HepG2 (cell line): ENCODE measurements around the gene TLN1. TPM values are rescaled to one million over a fixed set of nuclear protein-coding genes. Genes with fewer than 3 reads are reported as not detected.

ENCODE experiments used
- ATAC-seq: fragments of 200-7000 bp; cut with Tn5 transposase; 3 replicates; pipeline ENCODE4 v1.9.1; 2020; ENCODE audit warnings: mild to moderate bottlenecking, moderate library complexity
- BruUV-seq: library from RNA; stranded (reverse); fragments of 400-500 nt; replicated peaks from 2 replicates; lab custom pipeline; 2021; lab: Mats Ljungman, UMichigan
- CTCF ChIA-PET: fragments of 300-600 bp; formaldehyde crosslinking; extraction: SDS; loops from one replicate; lab custom pipeline; 2021; ENCODE audit warnings: low total read pairs, inconsistent platforms, low intra/inter-chr PET ratio; lab: Yijun Ruan, JAX
- POLR2A ChIA-PET: fragments of 350-600 bp; sonication (Branson Sonifier 250); formaldehyde crosslinking; loops from one replicate; lab custom pipeline; 2020; ENCODE audit warnings: antibody characterized with exemption, inconsistent platforms; lab: Yijun Ruan, JAX
- DNase-seq: peaks from one replicate; pipeline ENCODE4 v3.0.0-alpha.2; 2015; ENCODE audit warnings: low spot score
- FAIRE-seq: peaks from 3 replicates; lab custom pipeline; 2011; peaks lifted over from hg19 to GRCh38; lab: Jason Lieb, UNC
- H2AFZ ChIP-seq: one replicate; pipeline ENCODE4 v1.6.1; 2011; ENCODE audit warnings: low read length, inconsistent platforms
- H3K27ac ChIP-seq: fragments of 300-600 bp; 3 replicates; pipeline ENCODE4 v1.8.0; 2011; ENCODE audit warnings: mixed run types, mild to moderate bottlenecking, mixed read lengths, low read length, inconsistent platforms; ENCODE audit not compliant: insufficient read depth; ENCODE audit errors: extremely low read length
- H3K27me3 ChIP-seq, 2 experiments: fragments of 200-600 bp in 1 of 2; 2 replicates in 1 of 2; 3 replicates in 1 of 2; pipeline versions ENCODE4 v1.6.0 to v1.8.0; 2011; ENCODE audit warnings: low read length in 2 of 2, mild to moderate bottlenecking in 2 of 2, moderate library complexity in 2 of 2, inconsistent platforms in 1 of 2; ENCODE audit not compliant: insufficient read depth in 2 of 2, control insufficient read depth in 1 of 2
- H3K36me3 ChIP-seq, 2 experiments: fragments of 200-600 bp in 1 of 2; replicated peaks in 1 of 2; 2 replicates in 1 of 2; 3 replicates in 1 of 2; pipeline versions ENCODE4 v1.5.1 to v1.8.0; 2011; ENCODE audit warnings: low read length in 2 of 2, inconsistent platforms in 1 of 2; ENCODE audit not compliant: insufficient read depth in 2 of 2, control insufficient read depth in 1 of 2
- H3K4me1 ChIP-seq: 2 replicates; pipeline ENCODE4 v1.5.1; 2012; ENCODE audit warnings: low read length, inconsistent platforms; ENCODE audit not compliant: insufficient read depth
- H3K4me2 ChIP-seq: 2 replicates; pipeline ENCODE4 v1.6.0; 2011; ENCODE audit warnings: low read depth, low read length, inconsistent platforms
- H3K4me3 ChIP-seq, 3 experiments: fragments of 200-600 bp in 1 of 3; sonication (generic), shearing (Covaris generic) in 1 of 3; replicated peaks in 1 of 3; 2 replicates each; pipeline ENCODE4 v1.5.1; 2011 to 2016; ENCODE audit warnings: low read length in 3 of 3, inconsistent platforms in 2 of 3, low read depth in 2 of 3, mild to moderate bottlenecking in 2 of 3, control low read depth in 1 of 3, mixed read lengths in 1 of 3; ENCODE audit not compliant: insufficient read depth in 1 of 3
- H3K79me2 ChIP-seq: one replicate; pipeline ENCODE4 v1.6.1; 2011; ENCODE audit warnings: low read length, inconsistent platforms; ENCODE audit not compliant: insufficient read depth
- H3K9ac ChIP-seq: 2 replicates; pipeline ENCODE4 v1.6.0; 2011; ENCODE audit warnings: mild to moderate bottlenecking, low read depth, low read length, inconsistent platforms; ENCODE audit not compliant: insufficient read depth
- H3K9me3 ChIP-seq: 2 replicates; pipeline ENCODE4 v1.5.1; 2012; ENCODE audit warnings: mild to moderate bottlenecking, low read length
- H4K20me1 ChIP-seq: 2 replicates; pipeline ENCODE4 v1.6.0; 2011; ENCODE audit warnings: inconsistent platforms, mild to moderate bottlenecking, low read length, moderate library complexity; ENCODE audit not compliant: insufficient read depth
- AGO1 ChIP-seq: fragments of 200-400 bp; formaldehyde crosslinking; IDR thresholded peaks from 2 replicates; pipeline ENCODE4 v1.6.1; 2017; ENCODE audit warnings: mild to moderate bottlenecking, low read depth, low read length, moderate library complexity; ENCODE audit not compliant: poor library complexity, severe bottlenecking
- AGO2 ChIP-seq: fragments of 200-400 bp; formaldehyde crosslinking; optimal IDR thresholded peaks from 2 replicates; pipeline ENCODE3; 2017; ENCODE audit warnings: mild to moderate bottlenecking, low read depth, low read length, moderate library complexity
- FIP1L1 ChIP-seq: fragments of 200-400 bp; formaldehyde crosslinking; IDR thresholded peaks from 2 replicates; pipeline ENCODE4 v1.6.1; 2018; ENCODE audit warnings: low read depth, mild to moderate bottlenecking, low read length, moderate library complexity, borderline replicate concordance; ENCODE audit not compliant: insufficient read depth
- PAWR ChIP-seq: sonication (generic); formaldehyde crosslinking; IDR thresholded peaks from 2 replicates; pipeline ENCODE4 v1.4.0; 2020; ENCODE audit warnings: missing genetic modification reagents, mild to moderate bottlenecking, borderline replicate concordance
- PHF8 ChIP-seq: sonication (generic); formaldehyde crosslinking; IDR thresholded peaks from 2 replicates; pipeline ENCODE4 v1.5.0; 2020; ENCODE audit warnings: missing genetic modification reagents
- POLR2A ChIP-seq, 2 experiments: IDR thresholded peaks; 2 replicates each; pipeline ENCODE4 v1.6.1; 2011; ENCODE audit warnings: low read depth in 2 of 2, low read length in 2 of 2, mild to moderate bottlenecking in 1 of 2, moderate library complexity in 1 of 2; ENCODE audit not compliant: insufficient read depth in 1 of 2
- POLR2AphosphoS5 ChIP-seq: IDR thresholded peaks from 2 replicates; pipeline ENCODE4 v1.6.1; 2012; ENCODE audit warnings: low read depth, low read length
- SIN3A ChIP-seq: IDR thresholded peaks from 2 replicates; pipeline ENCODE4 v1.6.1; 2011; ENCODE audit warnings: low read depth, mild to moderate bottlenecking, control low read depth, low read length, borderline replicate concordance
- SIX4 ChIP-seq: sonication (generic); formaldehyde crosslinking; IDR thresholded peaks from 2 replicates; pipeline ENCODE4 v1.4.0; 2020; ENCODE audit warnings: missing genetic modification reagents
- SMAD9 ChIP-seq: sonication (generic); formaldehyde crosslinking; IDR thresholded peaks from 2 replicates; pipeline ENCODE4 v1.5.1; 2020; ENCODE audit warnings: mild to moderate bottlenecking, missing genetic modification reagents
- TAF1 ChIP-seq: sonication (generic); formaldehyde crosslinking; IDR thresholded peaks from 2 replicates; pipeline ENCODE4 v1.4.0; 2020; ENCODE audit warnings: missing genetic modification reagents
- TCF12 ChIP-seq, 2 experiments: fragments of 450-650 bp in 1 of 2; sonication (generic) in 1 of 2; formaldehyde crosslinking in 1 of 2; IDR thresholded peaks; 2 replicates each; pipeline versions ENCODE4 v1.6.1 to v1.8.0; 2017 to 2022; ENCODE audit warnings: antibody characterized with exemption in 1 of 2, mild to moderate bottlenecking in 1 of 2, missing genetic modification reagents in 1 of 2, moderate library complexity in 1 of 2
- TSC22D2 ChIP-seq: sonication (generic); formaldehyde crosslinking; IDR thresholded peaks from 2 replicates; pipeline ENCODE4 v1.5.1; 2020; ENCODE audit warnings: missing genetic modification reagents, mild to moderate bottlenecking, borderline replicate concordance
- ZNF225 ChIP-seq: sonication (generic); formaldehyde crosslinking; IDR thresholded peaks from 2 replicates; pipeline ENCODE4 v1.4.0; 2020; ENCODE audit warnings: mild to moderate bottlenecking, missing genetic modification reagents
- ZNF343 ChIP-seq: sonication (generic); formaldehyde crosslinking; IDR thresholded peaks from 2 replicates; pipeline ENCODE4 v1.4.0; 2020; ENCODE audit warnings: mild to moderate bottlenecking, missing genetic modification reagents
- ZNF629 ChIP-seq: sonication (generic); formaldehyde crosslinking; conservative IDR thresholded peaks from 2 replicates; pipeline ENCODE4 v1.5.0; 2020; ENCODE audit warnings: missing genetic modification reagents
- WGBS: methylation state at CpG from one replicate; pipeline ENCODE4 v1.1.6; 2017; ENCODE audit warnings: low lambda C conversion rate; 5-methylcytosine and 5-hydroxymethylcytosine counted together
- in situ Hi-C: cut with HindIII; loops from 2 replicates; pipeline ENCODE4 v1.10.0; 2017; ENCODE audit warnings: low pct_unique_long_range_greater_than_20kb; ENCODE audit not compliant: extremely low pct_ligation_motif_present
- intact Hi-C: fragments of 100-400 bp; cut with micrococcal nuclease; formaldehyde crosslinking; loops from one replicate; pipeline ENCODE4 v1.10.0; 2022; ENCODE audit not compliant: unreplicated experiment
- polyA plus RNA-seq, 8 experiments: library from polyadenylated mRNA; depleted of rRNA in 3 of 8; stranded (reverse) in 7 of 8; unstranded in 1 of 8; fragments of >200 nt; fragmentation: Illumina TruSeq in 4 of 8; extraction: Trizol in 4 of 8; gene quantifications; 2 replicates each; pipeline versions ENCODE4 v1.2.1 to v1.2.3, GENCODE V29; 2011 to 2016; ENCODE audit warnings: low read depth in 4 of 8, missing spikeins in 1 of 8, mixed read lengths in 1 of 8; ENCODE audit not compliant: insufficient read depth in 1 of 8
- total RNA-seq, 5 experiments: library from RNA; depleted of rRNA; stranded (reverse); fragments of >200 nt; fragmentation: Illumina TruSeq; extraction: Trizol; gene quantifications; 2 replicates each; pipeline ENCODE4 v1.2.3, GENCODE V29; 2016; ENCODE audit warnings: low read depth in 1 of 5
- TF ChIP-seq, protein P1 (sequence below): sonication (generic); formaldehyde crosslinking; IDR thresholded peaks from 2 replicates; pipeline ENCODE4 v1.4.0; 2020; ENCODE audit warnings: missing genetic modification reagents, borderline replicate concordance
- TF ChIP-seq, protein P2 (sequence below): IDR thresholded peaks from 2 replicates; pipeline ENCODE4 v1.6.1; 2016; ENCODE audit warnings: mild to moderate bottlenecking
- TF ChIP-seq, protein P3 (sequence below): sonication (generic); formaldehyde crosslinking; IDR thresholded peaks from 2 replicates; pipeline ENCODE4 v1.5.0; 2020; ENCODE audit warnings: missing genetic modification reagents

Gene TLN1
- total and polyA plus RNA-seq, 2 of the 13 experiments (the other 11 are each of a cell fraction or from before 2014, with no cell fraction given): 35.2 to 51.8 TPM

DNA sequence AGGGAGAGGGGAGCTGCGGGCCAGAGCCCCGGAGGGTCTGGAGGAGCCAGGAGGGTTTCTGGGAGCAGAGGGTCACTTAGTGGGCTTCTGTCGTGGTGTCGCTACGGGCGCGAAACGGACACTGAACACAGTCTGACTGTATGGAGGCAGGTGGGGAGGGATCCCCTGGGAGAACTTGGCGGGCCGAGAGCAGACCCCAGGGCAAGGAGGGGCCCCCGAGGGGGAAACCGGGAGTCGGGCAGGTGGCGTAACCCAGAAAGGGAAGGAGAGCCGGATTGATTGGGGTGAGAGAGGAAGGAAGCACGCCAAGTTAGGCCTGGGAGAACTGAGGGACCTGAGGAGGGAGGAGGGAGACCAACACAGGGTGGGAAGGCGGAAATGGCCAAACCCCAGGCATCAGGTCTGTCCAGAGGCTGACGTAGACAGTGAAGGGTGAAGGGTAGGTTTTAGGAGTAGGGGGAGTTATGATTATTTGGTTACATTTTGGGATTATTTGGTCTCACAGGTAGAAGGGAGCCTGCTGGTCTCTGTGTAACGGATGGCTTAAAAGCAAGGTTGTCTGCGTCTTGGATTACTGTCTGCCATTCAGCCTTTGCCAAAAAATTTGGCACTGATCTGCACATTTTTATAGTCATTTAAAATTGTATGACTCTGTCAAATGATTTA lies 25.4 kb upstream of the TLN1 start:
- Histone ChIP-seq H3K27me3 (no peaks in the 10 kb centered on the region; a peak in 1 of 5 replicates), H3K36me3 (peaks cover 4 to 13% of the 10 kb centered on the region in 2 experiments; a peak in 2 of 5 replicates), H2AFZ (no peak overlapping the region), H3K4me1 (peaks cover 33% of the 10 kb centered on the region), H3K4me2 (peak overlapping the region; percentile 95), H3K27ac (peak overlapping the region; percentile 95), H3K4me3 (peak overlapping the region; percentile 82 to 90 (median 89)), H3K79me2 (peaks cover 39% of the 10 kb centered on the region), H4K20me1 (no peaks in the 10 kb centered on the region), H3K9me3 (no peaks in the 10 kb centered on the region), H3K9ac (peak overlapping the region; percentile 83)
- POLR2A ChIA-PET: interaction anchor here (0.6 to 1.5 kb wide), 10 partner anchors 9 to 334 kb away, joined by 3 to 21 read pairs (median 4); partner anchors contain the start of genes CREB3, GBA2, RGP1 and TLN1
- peak; percentile 35 for DNase-seq
- no TSS peak for BruUV-seq
- intact Hi-C loops (loop anchor here (2.0 kb wide), 1 partner anchor 21 kb away; no protein-coding TSS in a partner anchor), in situ Hi-C loops (no loop called here)
- under 1% methylated on average over 17 of the region's 20 CpGs for WGBS
- ATAC-seq: peak; percentile 80
- peak; percentile 75 for FAIRE-seq
- CTCF ChIA-PET: interaction anchor here (0.6 kb wide), 1 partner anchor 135 kb away, joined by 4 read pairs; no protein-coding TSS in a partner anchor
- TF ChIP-seq POLR2AphosphoS5 (peak; percentile 53; the same call in 1 of the 2 replicates), TCF12 (IDR thresholded peaks at IDR 0.05) (no peak), TCF12 (CRISPR knock-in tag; IDR thresholded peaks at IDR 0.05) (0 out of 2 replicates have a peak, but pooled peaks have one; percentile 68), FIP1L1 (no peak), SIX4 (CRISPR knock-in tag) (no peak), PHF8 (peak; percentile 71), PAWR (CRISPR knock-in tag) (0 out of 2 replicates have a peak, but pooled peaks have one; percentile 7), ZNF343 (CRISPR knock-in tag) (0 out of 2 replicates have a peak, but pooled peaks have one; percentile 7), ZNF225 (peak; percentile 54; the same call in 1 of the 2 replicates), POLR2A (IDR thresholded peaks at IDR 0.05; ENCODE audit: insufficient read depth in 1 of 2, low read depth in 2 of 2, low read length in 2 of 2) (peak; percentile 1 to 48; a peak in 3 of 4 replicates), AGO1 (peak; percentile 86), SIN3A (peak; percentile 50; the same call in 1 of the 2 replicates), TSC22D2 (CRISPR knock-in tag) (no peak), SMAD9 (CRISPR knock-in tag) (no peak), ZNF629 (CRISPR knock-in tag) (no peak), TAF1 (CRISPR knock-in tag) (peak; percentile 59; the same call in 1 of the 2 replicates), AGO2 (peak; percentile 88)
- TF ChIP-seq, protein P1, sequence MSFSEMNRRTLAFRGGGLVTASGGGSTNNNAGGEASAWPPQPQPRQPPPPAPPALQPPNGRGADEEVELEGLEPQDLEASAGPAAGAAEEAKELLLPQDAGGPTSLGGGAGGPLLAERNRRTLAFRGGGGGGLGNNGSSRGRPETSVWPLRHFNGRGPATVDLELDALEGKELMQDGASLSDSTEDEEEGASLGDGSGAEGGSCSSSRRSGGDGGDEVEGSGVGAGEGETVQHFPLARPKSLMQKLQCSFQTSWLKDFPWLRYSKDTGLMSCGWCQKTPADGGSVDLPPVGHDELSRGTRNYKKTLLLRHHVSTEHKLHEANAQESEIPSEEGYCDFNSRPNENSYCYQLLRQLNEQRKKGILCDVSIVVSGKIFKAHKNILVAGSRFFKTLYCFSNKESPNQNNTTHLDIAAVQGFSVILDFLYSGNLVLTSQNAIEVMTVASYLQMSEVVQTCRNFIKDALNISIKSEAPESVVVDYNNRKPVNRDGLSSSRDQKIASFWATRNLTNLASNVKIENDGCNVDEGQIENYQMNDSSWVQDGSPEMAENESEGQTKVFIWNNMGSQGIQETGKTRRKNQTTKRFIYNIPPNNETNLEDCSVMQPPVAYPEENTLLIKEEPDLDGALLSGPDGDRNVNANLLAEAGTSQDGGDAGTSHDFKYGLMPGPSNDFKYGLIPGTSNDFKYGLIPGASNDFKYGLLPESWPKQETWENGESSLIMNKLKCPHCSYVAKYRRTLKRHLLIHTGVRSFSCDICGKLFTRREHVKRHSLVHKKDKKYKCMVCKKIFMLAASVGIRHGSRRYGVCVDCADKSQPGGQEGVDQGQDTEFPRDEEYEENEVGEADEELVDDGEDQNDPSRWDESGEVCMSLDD (CRISPR knock-in tag): no peak
- TF ChIP-seq, protein P2, sequence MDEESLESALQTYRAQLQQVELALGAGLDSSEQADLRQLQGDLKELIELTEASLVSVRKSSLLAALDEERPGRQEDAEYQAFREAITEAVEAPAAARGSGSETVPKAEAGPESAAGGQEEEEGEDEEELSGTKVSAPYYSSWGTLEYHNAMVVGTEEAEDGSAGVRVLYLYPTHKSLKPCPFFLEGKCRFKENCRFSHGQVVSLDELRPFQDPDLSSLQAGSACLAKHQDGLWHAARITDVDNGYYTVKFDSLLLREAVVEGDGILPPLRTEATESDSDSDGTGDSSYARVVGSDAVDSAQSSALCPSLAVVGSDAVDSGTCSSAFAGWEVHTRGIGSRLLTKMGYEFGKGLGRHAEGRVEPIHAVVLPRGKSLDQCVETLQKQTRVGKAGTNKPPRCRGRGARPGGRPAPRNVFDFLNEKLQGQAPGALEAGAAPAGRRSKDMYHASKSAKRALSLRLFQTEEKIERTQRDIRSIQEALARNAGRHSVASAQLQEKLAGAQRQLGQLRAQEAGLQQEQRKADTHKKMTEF: 0 out of 2 replicates have a peak, but pooled peaks have one; percentile 48
- TF ChIP-seq, protein P3, sequence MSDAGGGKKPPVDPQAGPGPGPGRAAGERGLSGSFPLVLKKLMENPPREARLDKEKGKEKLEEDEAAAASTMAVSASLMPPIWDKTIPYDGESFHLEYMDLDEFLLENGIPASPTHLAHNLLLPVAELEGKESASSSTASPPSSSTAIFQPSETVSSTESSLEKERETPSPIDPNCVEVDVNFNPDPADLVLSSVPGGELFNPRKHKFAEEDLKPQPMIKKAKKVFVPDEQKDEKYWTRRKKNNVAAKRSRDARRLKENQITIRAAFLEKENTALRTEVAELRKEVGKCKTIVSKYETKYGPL (CRISPR knock-in tag): no peak
